Effector memory CD8-positive, alpha-beta T cell (primary cell): ENCODE data around the gene DR1.

ENCODE experiments used
- ATAC-seq: fragments of 150-1000 bp; cut with Tn5 transposase; replicated peaks from 2 replicates; pipeline ENCODE4 v1.10.0; 2021; ENCODE audit warnings: mild to moderate bottlenecking, moderate library complexity
- DNase-seq, 3 experiments: peaks; one replicate each; pipeline ENCODE4 v3.0.0; 2021
- H3K27ac Mint-ChIP-seq, 2 donors: one replicate each; pipeline ENCODE4 v1.8.0; 2022; ENCODE audit warnings: mild to moderate bottlenecking in 2 of 2, mixed read lengths in 2 of 2, moderate library complexity in 2 of 2
- H3K27me3 Mint-ChIP-seq, 2 donors: one replicate each; pipeline ENCODE4 v1.8.0; 2022; ENCODE audit warnings: mixed read lengths in 2 of 2
- H3K36me3 Mint-ChIP-seq: one replicate; pipeline ENCODE4 v1.8.0; 2022; ENCODE audit warnings: mild to moderate bottlenecking, moderate library complexity, mixed read lengths; ENCODE audit not compliant: insufficient read depth
- H3K4me1 Mint-ChIP-seq, 2 donors: one replicate each; pipeline ENCODE4 v1.8.0; 2022; ENCODE audit warnings: low read depth in 2 of 2, mixed read lengths in 2 of 2
- H3K4me3 Mint-ChIP-seq, 2 donors: one replicate each; pipeline ENCODE4 v1.8.0; 2022; ENCODE audit warnings: mild to moderate bottlenecking in 2 of 2, mixed read lengths in 2 of 2, moderate library complexity in 2 of 2
- H3K9me3 Mint-ChIP-seq, 2 donors: one replicate each; pipeline ENCODE4 v1.8.0; 2022; ENCODE audit warnings: mixed read lengths in 2 of 2

The DR1 gene

GRCh38 chr1:93328809-93329760 is 16.6 kb upstream of the DR1 start:
- Mint-ChIP-seq H3K4me3 (no peak overlapping the region), H3K27ac (no peak overlapping the region), H3K27me3 (no peaks in the 10 kb centered on the region), H3K36me3 (no peaks in the 10 kb centered on the region), H3K9me3 (no peaks in the 10 kb centered on the region), H3K4me1 (no peaks in the 10 kb centered on the region)
- no peak for DNase-seq
- ATAC-seq = no peak

GRCh38 chr1:93330196-93330595 is 15.5 kb upstream of the DR1 start:
- no peak overlapping the region for H3K4me3 Mint-ChIP-seq
- H3K27ac Mint-ChIP-seq = no peak overlapping the region
- no peaks in the 10 kb centered on the region for H3K36me3 Mint-ChIP-seq
- no peak for DNase-seq
- no peaks in the 10 kb centered on the region for H3K27me3 Mint-ChIP-seq
- H3K9me3 Mint-ChIP-seq = no peaks in the 10 kb centered on the region
- no peak for ATAC-seq
- no peaks in the 10 kb centered on the region for H3K4me1 Mint-ChIP-seq

- ATAC-seq = no peak
- peaks cover 3% of the 10 kb centered on the region for H3K36me3 Mint-ChIP-seq
- H3K4me1 Mint-ChIP-seq = no peaks in the 10 kb centered on the region
- H3K9me3 Mint-ChIP-seq = no peaks in the 10 kb centered on the region
- H3K27ac Mint-ChIP-seq = no peak overlapping the region
- no peak overlapping the region for H3K4me3 Mint-ChIP-seq
- no peaks in the 10 kb centered on the region for H3K27me3 Mint-ChIP-seq
- no peak for DNase-seq
These were observed 15.1 kb upstream of the DR1 start for GRCh38 chr1:93330617-93331016.

GRCh38 chr1:93331412-93331811 is 14.3 kb upstream of the DR1 start:
- Mint-ChIP-seq H3K4me1 (no peaks in the 10 kb centered on the region), H3K27ac (no peak overlapping the region), H3K27me3 (no peaks in the 10 kb centered on the region), H3K4me3 (no peak overlapping the region), H3K36me3 (peaks cover 3% of the 10 kb centered on the region), H3K9me3 (no peaks in the 10 kb centered on the region)
- ATAC-seq (no peak), DNase-seq (no peak)

- H3K36me3 Mint-ChIP-seq = peaks cover 3% of the 10 kb centered on the region
- H3K4me3 Mint-ChIP-seq = no peak overlapping the region
- ATAC-seq = no peak
- H3K27me3 Mint-ChIP-seq = no peaks in the 10 kb centered on the region
- H3K4me1 Mint-ChIP-seq = no peaks in the 10 kb centered on the region
- no peak for DNase-seq
- no peaks in the 10 kb centered on the region for H3K9me3 Mint-ChIP-seq
- H3K27ac Mint-ChIP-seq = no peak overlapping the region
These were observed 13.3 kb upstream of the DR1 start for GRCh38 chr1:93332368-93332767.

GRCh38 chr1:93338387-93339146 is 7.1 kb upstream of the DR1 start:
- no peaks in the 10 kb centered on the region for H3K27me3 Mint-ChIP-seq
- no peaks in the 10 kb centered on the region for H3K9me3 Mint-ChIP-seq
- no peak overlapping the region for H3K4me3 Mint-ChIP-seq
- peaks cover 9% of the 10 kb centered on the region for H3K36me3 Mint-ChIP-seq
- no peak for DNase-seq
- ATAC-seq = no peak
- no peak overlapping the region for H3K27ac Mint-ChIP-seq
- no peaks in the 10 kb centered on the region for H3K4me1 Mint-ChIP-seq

- no peak for DNase-seq
- no peaks in the 10 kb centered on the region for H3K4me1 Mint-ChIP-seq
- no peak overlapping the region for H3K27ac Mint-ChIP-seq
- no peaks in the 10 kb centered on the region for H3K9me3 Mint-ChIP-seq
- no peak overlapping the region for H3K4me3 Mint-ChIP-seq
- ATAC-seq = no peak
- peaks cover 9% of the 10 kb centered on the region for H3K36me3 Mint-ChIP-seq
- no peaks in the 10 kb centered on the region for H3K27me3 Mint-ChIP-seq
These were observed 6.5 kb upstream of the DR1 start for GRCh38 chr1:93339171-93339697.

GRCh38 chr1:93340090-93340489 is 5.6 kb upstream of the DR1 start:
- ATAC-seq (no peak), DNase-seq (no peak)
- H3K9me3 Mint-ChIP-seq = no peaks in the 10 kb centered on the region
- no peak overlapping the region for H3K27ac Mint-ChIP-seq
- no peak overlapping the region for H3K4me3 Mint-ChIP-seq
- no peaks in the 10 kb centered on the region for H3K27me3 Mint-ChIP-seq
- H3K4me1 Mint-ChIP-seq = peaks cover 2 to 4% of the 10 kb centered on the region in 2 donors
- peaks cover 10% of the 10 kb centered on the region for H3K36me3 Mint-ChIP-seq

- no peaks in the 10 kb centered on the region for H3K27me3 Mint-ChIP-seq
- peaks cover 19 to 29% of the 10 kb centered on the region in 2 donors for H3K4me1 Mint-ChIP-seq
- DNase-seq (no peak), ATAC-seq (no peak)
- H3K27ac Mint-ChIP-seq = peak overlapping the region in 1 of 2 donors; percentile 100
- no peaks in the 10 kb centered on the region for H3K9me3 Mint-ChIP-seq
- no peak overlapping the region for H3K4me3 Mint-ChIP-seq
- peaks cover 26% of the 10 kb centered on the region for H3K36me3 Mint-ChIP-seq
These were observed 1.2 kb upstream of the DR1 start for GRCh38 chr1:93344484-93344883.

GRCh38 chr1:93344886-93345632 is 648 bp upstream of the DR1 start:
- ATAC-seq = no peak
- Mint-ChIP-seq H3K27ac (peak overlapping the region; percentile 100), H3K4me1 (peaks cover 20 to 33% of the 10 kb centered on the region in 2 donors), H3K4me3 (peak overlapping the region; percentile 99 to 100), H3K9me3 (no peaks in the 10 kb centered on the region), H3K36me3 (peaks cover 27% of the 10 kb centered on the region), H3K27me3 (no peaks in the 10 kb centered on the region)
- DNase-seq = no peak

- ATAC-seq (peak; percentile 51), DNase-seq (peak; percentile 31 to 38 (median 35))
- H3K27me3 Mint-ChIP-seq = no peaks in the 10 kb centered on the region
- peak overlapping the region; percentile 99 to 100 for H3K4me3 Mint-ChIP-seq
- peak overlapping the region; percentile 100 for H3K27ac Mint-ChIP-seq
- H3K4me1 Mint-ChIP-seq = peaks cover 20 to 37% of the 10 kb centered on the region in 2 donors
- peaks cover 32% of the 10 kb centered on the region for H3K36me3 Mint-ChIP-seq
- H3K9me3 Mint-ChIP-seq = no peaks in the 10 kb centered on the region
These were observed 800 bp downstream of the DR1 start for GRCh38 chr1:93346421-93346993.

GRCh38 chr1:93347334-93347899 is 1.7 kb downstream of the DR1 start:
- peaks cover 25 to 41% of the 10 kb centered on the region in 2 donors for H3K4me1 Mint-ChIP-seq
- no peaks in the 10 kb centered on the region for H3K9me3 Mint-ChIP-seq
- H3K36me3 Mint-ChIP-seq = peaks cover 36% of the 10 kb centered on the region
- H3K4me3 Mint-ChIP-seq = peak overlapping the region; percentile 99 to 100
- no peaks in the 10 kb centered on the region for H3K27me3 Mint-ChIP-seq
- DNase-seq (no peak), ATAC-seq (no peak)
- peak overlapping the region; percentile 100 for H3K27ac Mint-ChIP-seq
